ENCODE results near the gene ARSA. TPM values are rescaled to one million over a fixed set of nuclear protein-coding genes. Genes with fewer than 3 reads are reported as not detected.

ARSA gene
- total and polyA plus RNA-seq, 2 of the 13 experiments (the other 11 are each of a cell fraction or from before 2014, with no cell fraction given), result 9.0 to 11.5 TPM

DNA sequence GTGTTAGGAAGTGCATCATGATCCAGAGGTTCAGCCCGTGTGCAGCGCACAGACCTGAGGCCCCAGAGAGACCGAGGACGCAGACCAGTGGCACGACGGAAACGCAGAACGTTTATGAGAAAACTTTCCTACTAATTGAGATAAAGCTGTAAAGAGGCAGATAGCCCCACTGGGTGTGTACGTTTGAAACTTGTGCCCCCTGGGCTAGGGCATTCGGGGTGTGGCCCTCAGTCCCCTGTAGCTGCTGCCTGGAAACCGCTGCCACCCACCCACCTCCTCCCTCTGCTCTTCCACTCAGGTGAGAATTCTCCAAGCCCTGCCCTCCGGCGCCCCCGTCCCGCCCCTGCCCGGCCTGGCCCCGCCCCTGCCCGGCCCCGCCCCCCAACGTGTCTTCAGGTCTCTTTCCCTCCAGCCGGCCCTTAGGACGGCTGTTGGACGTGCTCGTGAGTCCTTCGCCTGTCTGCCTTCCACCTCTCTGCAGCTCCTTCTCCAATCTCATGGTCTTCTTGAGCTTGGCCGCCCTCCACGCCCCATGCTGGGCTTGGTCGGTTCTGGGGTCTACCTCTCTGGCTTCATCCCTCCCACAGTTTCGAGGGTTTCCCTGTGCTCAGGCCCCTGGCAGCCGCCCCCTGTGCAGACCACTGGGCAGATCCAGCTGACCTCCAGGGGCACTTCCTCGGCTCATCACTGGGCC lies 15.3 kb downstream of the ARSA start:
- Histone ChIP-seq H3K4me3 (replicated peaks in 1 of 3; ENCODE audit: insufficient read depth in 1 of 3, low read depth in 2 of 3, low read length in 3 of 3) (peak overlapping the region in 1 of 3 experiments; percentile 71; a peak in 1 of 6 replicates), H3K4me1 (ENCODE audit: insufficient read depth, low read length) (peaks cover 22% of the 10 kb centered on the region), H3K4me2 (ENCODE audit: low read depth, low read length) (peak overlapping the region; percentile 78), H2AFZ (ENCODE audit: low read length) (no peak overlapping the region), H3K36me3 (replicated peaks in 1 of 2; ENCODE audit: control insufficient read depth in 1 of 2, insufficient read depth in 2 of 2, low read length in 2 of 2) (no peaks in the 10 kb centered on the region), H3K9ac (ENCODE audit: insufficient read depth, low read depth, low read length) (no peak overlapping the region), H3K9me3 (ENCODE audit: low read length) (no peaks in the 10 kb centered on the region), H3K27ac (ENCODE audit: extremely low read length, insufficient read depth, low read length) (peak overlapping the region; percentile 28), H4K20me1 (ENCODE audit: insufficient read depth, low read length) (no peaks in the 10 kb centered on the region), H3K79me2 (ENCODE audit: insufficient read depth, low read length) (no peaks in the 10 kb centered on the region), H3K27me3 (ENCODE audit: control insufficient read depth in 1 of 2, insufficient read depth in 2 of 2, low read length in 2 of 2) (peaks cover 0 to 6% of the 10 kb centered on the region in 2 experiments; a peak in 1 of 5 replicates)
- ChIA-PET CTCF (ENCODE audit: low intra/inter-chr PET ratio, low total read pairs) (interaction anchor here (1.0 kb wide), 1 partner anchor 50 kb away, joined by 3 read pairs; the partner anchor contains the start of gene SYCE3), POLR2A (interaction anchor here (0.7 to 1.6 kb wide), 5 partner anchors 10 to 87 kb away, joined by 4 to 5 read pairs (median 4); partner anchors contain the start of genes CHKB and SCO2)
- TF ChIP-seq ZNF777 (CRISPR knock-in tag; IDR thresholded peaks at IDR 0.05) (peak; percentile 81), ZFP62 (CRISPR knock-in tag; IDR thresholded peaks at IDR 0.05) (no peak), ZNF605 (CRISPR knock-in tag; IDR thresholded peaks at IDR 0.05) (0 out of 2 replicates have a peak, but pooled peaks have one; percentile 11), SP4 (CRISPR knock-in tag; IDR thresholded peaks at IDR 0.05) (0 out of 2 replicates have a peak, but pooled peaks have one; percentile 1), AGO1 (IDR thresholded peaks at IDR 0.05; ENCODE audit: low read depth, low read length, poor library complexity, severe bottlenecking) (no peak), CREM (IDR thresholded peaks at IDR 0.05) (no peak), CREM (CRISPR knock-in tag; IDR thresholded peaks at IDR 0.05) (no peak), ZNF768 (CRISPR knock-in tag; IDR thresholded peaks at IDR 0.05) (peak; percentile 87), SRSF4 (IDR thresholded peaks at IDR 0.05; ENCODE audit: low read depth, low read length, poor library complexity, severe bottlenecking) (no peak)
- TF ChIP-seq, protein P1, sequence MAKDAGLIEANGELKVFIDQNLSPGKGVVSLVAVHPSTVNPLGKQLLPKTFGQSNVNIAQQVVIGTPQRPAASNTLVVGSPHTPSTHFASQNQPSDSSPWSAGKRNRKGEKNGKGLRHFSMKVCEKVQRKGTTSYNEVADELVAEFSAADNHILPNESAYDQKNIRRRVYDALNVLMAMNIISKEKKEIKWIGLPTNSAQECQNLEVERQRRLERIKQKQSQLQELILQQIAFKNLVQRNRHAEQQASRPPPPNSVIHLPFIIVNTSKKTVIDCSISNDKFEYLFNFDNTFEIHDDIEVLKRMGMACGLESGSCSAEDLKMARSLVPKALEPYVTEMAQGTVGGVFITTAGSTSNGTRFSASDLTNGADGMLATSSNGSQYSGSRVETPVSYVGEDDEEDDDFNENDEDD (CRISPR knock-in tag; IDR thresholded peaks at IDR 0.05; ENCODE audit: borderline replicate concordance), result peak; percentile 34; the same call in 1 of the 2 replicates
- in situ Hi-C loops (cut with HindIII; ENCODE audit: extremely low pct_ligation_motif_present, low pct_unique_long_range_greater_than_20kb), result loop anchor here (5.0 kb wide), 1 partner anchor 35 kb away; the partner anchor contains the start of gene CPT1B
- intact Hi-C loops (cut with micrococcal nuclease; ENCODE audit: unreplicated experiment), result no loop called here
- DNase-seq (ENCODE audit: low spot score) (no peak), ATAC-seq (peak; percentile 47), FAIRE-seq (no peak)
- no TSS peak for BruUV-seq (replicated peaks)
- 43% methylated on average over 24 of the region's 31 CpGs for whole genome bisulfite sequencing (ENCODE audit: low lambda C conversion rate)

Measured in HepG2 (cell line).